NB4 (cell line): ENCODE data around the gene BAZ1A.

Source experiments
- DNase-seq: peaks from one replicate; pipeline ENCODE4 v3.0.0; 2010; ENCODE audit warnings: low read depth
- H3K4me3 ChIP-seq: one replicate; pipeline ENCODE4 v1.5.1; 2011; ENCODE audit warnings: mild to moderate bottlenecking, low read depth, low read length, moderate library complexity
- CTCF ChIP-seq: IDR thresholded peaks from one replicate; pipeline ENCODE4 v1.5.1; 2012; ENCODE audit warnings: low read depth, low read length
- MAX ChIP-seq: IDR thresholded peaks from 2 replicates; pipeline ENCODE4 v1.6.1; 2011; ENCODE audit warnings: low read depth, low read length
- MYC ChIP-seq: IDR thresholded peaks from 2 replicates; pipeline ENCODE4 v1.6.1; 2011; ENCODE audit warnings: low read depth, low read length
- POLR2A ChIP-seq: IDR thresholded peaks from 2 replicates; pipeline ENCODE4 v1.6.1; 2011; ENCODE audit warnings: mild to moderate bottlenecking; ENCODE audit not compliant: insufficient read length; ENCODE audit errors: extremely low read depth

The BAZ1A gene

GRCh38 chr14:34875031-34875922, at the start of gene BAZ1A:
BAZ1A (minus strand) TSS chr14:34875360; CDS start chr14:34874604, 756 bp downstream.
- DNase-seq = peak; percentile 89
- TF ChIP-seq POLR2A (peak; percentile 74), CTCF (no peak)

GRCh38 chr14:34920339-34920738, 45.2 kb upstream of the BAZ1A start:
- no peak for DNase-seq
- TF ChIP-seq MYC (no peak), MAX (no peak), POLR2A (no peak), CTCF (no peak)

More at GRCh38 chr14:34875031-34875922, at the start of gene BAZ1A:
- H3K4me3 ChIP-seq = peak within 1 kb of the TSS; percentile 69

GRCh38 chr14:34913619-34914018, 38.5 kb upstream of the BAZ1A start:
- no peak overlapping the region for H3K4me3 ChIP-seq
- TF ChIP-seq POLR2A (no peak), CTCF (no peak), MYC (no peak), MAX (no peak)
- no peak for DNase-seq

More at GRCh38 chr14:34920339-34920738, 45.2 kb upstream of the BAZ1A start:
- no peak overlapping the region for H3K4me3 ChIP-seq

- peak; percentile 24 for DNase-seq
- H3K4me3 ChIP-seq = no peak overlapping the region
- no peak for TF ChIP-seq MYC
- no peak for TF ChIP-seq CTCF
- TF ChIP-seq MAX = no peak
- TF ChIP-seq POLR2A = no peak
These were observed 37.8 kb upstream of the BAZ1A start for GRCh38 chr14:34912966-34913365.

GRCh38 chr14:34912182-34912581, 37.0 kb upstream of the BAZ1A start:
- H3K4me3 ChIP-seq = no peak overlapping the region
- peak; percentile 37 for DNase-seq
- no peak for TF ChIP-seq MAX
- no peak for TF ChIP-seq MYC
- no peak for TF ChIP-seq POLR2A
- no peak for TF ChIP-seq CTCF
